Tibial nerve (tissue), 4 donors: ENCODE data around the gene HLA-DPA1. TPM values are rescaled to one million over a fixed set of nuclear protein-coding genes. Genes with fewer than 3 reads are reported as not detected.

Source experiments
- DNase-seq, 2 donors: peaks; one replicate each; pipeline ENCODE4 v3.0.0-alpha.2; 2019; ENCODE audit warnings: low spot score in 2 of 2
- H3K27ac ChIP-seq, 4 donors: fragments of 200-600 bp; sonication (generic) in 3 of 4; one replicate each; pipeline ENCODE4 v1.5.1; 2017 to 2019; ENCODE audit warnings: mild to moderate bottlenecking in 1 of 4
- H3K27me3 ChIP-seq, 2 donors: fragments of 200-600 bp; sonication (generic) in 1 of 2; one replicate each; pipeline versions ENCODE4 v1.5.1 to v1.6.0; 2017 to 2019
- H3K36me3 ChIP-seq, 3 donors: fragments of 200-600 bp; sonication (generic); one replicate each; pipeline ENCODE4 v1.5.1; 2018 to 2019
- H3K4me1 ChIP-seq, 4 donors: fragments of 200-600 bp; sonication (generic) in 3 of 4; one replicate each; pipeline ENCODE4 v1.5.1; 2017 to 2019
- H3K4me3 ChIP-seq, 4 donors: fragments of 200-600 bp; sonication (generic) in 3 of 4; one replicate each; pipeline ENCODE4 v1.5.1; 2017 to 2019; ENCODE audit warnings: mild to moderate bottlenecking in 1 of 4, moderate library complexity in 1 of 4
- H3K9me3 ChIP-seq, 4 donors: fragments of 200-600 bp; sonication (generic) in 3 of 4; one replicate each; pipeline ENCODE4 v1.5.1; 2017 to 2019
- CTCF ChIP-seq, 5 experiments: fragments of 200-600 bp in 3 of 5; fragments of 450-650 bp in 2 of 5; sonication (generic) in 3 of 5; IDR thresholded peaks; one replicate each; pipeline ENCODE4 v1.5.1; 2016 to 2019; ENCODE audit warnings: antibody characterized with exemption in 5 of 5, mild to moderate bottlenecking in 3 of 5, moderate library complexity in 2 of 5
- EP300 ChIP-seq, 2 donors: sonication (generic); formaldehyde crosslinking; IDR thresholded peaks; one replicate each; pipeline ENCODE4 v1.6.1; 2017; ENCODE audit warnings: antibody characterized with exemption in 2 of 2, mild to moderate bottlenecking in 1 of 2
- POLR2A ChIP-seq, 2 donors: fragments of 450-650 bp; IDR thresholded peaks; one replicate each; pipeline ENCODE4 v1.6.1; 2017; ENCODE audit warnings: antibody characterized with exemption in 2 of 2, mild to moderate bottlenecking in 2 of 2, moderate library complexity in 2 of 2
- WGBS, 2 donors: methylation state at CpG; one replicate each; pipeline ENCODE4 v1.1.5; 2018; 5-methylcytosine and 5-hydroxymethylcytosine counted together
- total RNA-seq, 4 donors: library from RNA; depleted of rRNA; stranded (reverse); fragments of >200 nt; gene quantifications; one replicate each; pipeline ENCODE4 v1.1.0, GENCODE V29; 2016

The HLA-DPA1 gene
- 100 to 1,000 TPM in 2 of 4 donors, 10 to 100 TPM in 2; 39.8 to 179 (median 109) TPM for total RNA-seq

GRCh38 chr6:33073431-33073871 is at the start of gene HLA-DPA1:
Gene HLA-DPA1 (minus strand): TSS chr6:33073649.
- H3K36me3 ChIP-seq = peaks cover 0 to 10% (median 10%) of the 10 kb centered on the region in 3 donors
- H3K9me3 ChIP-seq = no peaks in the 10 kb centered on the region
- peak within 1 kb of the TSS; percentile 30 to 84 (median 52) for H3K27ac ChIP-seq
- 50 to 62% methylated on average over 8 of the region's 8 CpGs for WGBS, 2 donors
- peak in 1 of 2 donors; percentile 40 for DNase-seq
- H3K27me3 ChIP-seq = no peaks in the 10 kb centered on the region
- TF ChIP-seq CTCF (IDR thresholded peaks at IDR 0.05) (no peak), EP300 (IDR thresholded peaks at IDR 0.05) (peak in 1 of 2 donors; percentile 67), POLR2A (IDR thresholded peaks at IDR 0.05) (peak; percentile 60 to 64)
- no peaks in the 10 kb centered on the region for H3K4me1 ChIP-seq
- H3K4me3 ChIP-seq = peak within 1 kb of the TSS; percentile 16 to 34 (median 20)

GRCh38 chr6:33123181-33123580 is 49.7 kb upstream of the HLA-DPA1 start:
- no peak overlapping the region for H3K4me3 ChIP-seq
- H3K27ac ChIP-seq = no peak overlapping the region
- TF ChIP-seq EP300 (IDR thresholded peaks at IDR 0.05) = no peak
- TF ChIP-seq POLR2A (IDR thresholded peaks at IDR 0.05) = no peak
- no peak for TF ChIP-seq CTCF (IDR thresholded peaks at IDR 0.05)
- no peaks in the 10 kb centered on the region for H3K4me1 ChIP-seq
- 77 to 89% methylated on average over 6 of the region's 6 CpGs for WGBS, 2 donors
- peaks cover 0 to 8% (median 0%) of the 10 kb centered on the region in 4 donors for H3K9me3 ChIP-seq
- H3K36me3 ChIP-seq = no peaks in the 10 kb centered on the region
- peaks cover 0 to 3% of the 10 kb centered on the region in 2 donors for H3K27me3 ChIP-seq
- no peak for DNase-seq

GRCh38 chr6:33120001-33120400 is 46.6 kb upstream of the HLA-DPA1 start:
- DNase-seq = no peak
- Histone ChIP-seq H3K27me3 (peaks cover 0 to 26% of the 10 kb centered on the region in 2 donors), H3K4me3 (no peak overlapping the region), H3K9me3 (peaks cover 0 to 8% (median 0%) of the 10 kb centered on the region in 4 donors), H3K4me1 (peaks cover 0 to 7% (median 0%) of the 10 kb centered on the region in 4 donors), H3K27ac (no peak overlapping the region), H3K36me3 (no peaks in the 10 kb centered on the region)
- TF ChIP-seq EP300 (IDR thresholded peaks at IDR 0.05) (no peak), POLR2A (IDR thresholded peaks at IDR 0.05) (no peak), CTCF (IDR thresholded peaks at IDR 0.05) (no peak)
- 36 to 42% methylated on average over 3 of the region's 3 CpGs for WGBS, 2 donors

GRCh38 chr6:33118525-33119123 is 45.2 kb upstream of the HLA-DPA1 start:
- Histone ChIP-seq H3K27me3 (peaks cover 0 to 38% of the 10 kb centered on the region in 2 donors), H3K9me3 (peaks cover 0 to under 1% (median 0%) of the 10 kb centered on the region in 4 donors), H3K27ac (no peak overlapping the region), H3K4me1 (peaks cover 0 to 7% (median 2%) of the 10 kb centered on the region in 4 donors), H3K36me3 (no peaks in the 10 kb centered on the region), H3K4me3 (no peak overlapping the region)
- peak in 1 of 2 donors; percentile 73 for DNase-seq
- TF ChIP-seq EP300 (IDR thresholded peaks at IDR 0.05) (no peak), CTCF (IDR thresholded peaks at IDR 0.05) (peak; percentile 77 to 86 (median 82)), POLR2A (IDR thresholded peaks at IDR 0.05) (no peak)
- WGBS, 2 donors = 0% methylated on average over 3 of the region's 3 CpGs

GRCh38 chr6:33117811-33118277 is 44.4 kb upstream of the HLA-DPA1 start:
- WGBS, 2 donors = 15 to 17% methylated on average over 9 of the region's 9 CpGs

More at GRCh38 chr6:33117811-33118277, 44.4 kb upstream of the HLA-DPA1 start:
- no peak overlapping the region for H3K4me3 ChIP-seq
- DNase-seq = no peak
- no peak overlapping the region for H3K27ac ChIP-seq
- no peak for TF ChIP-seq POLR2A (IDR thresholded peaks at IDR 0.05)
- TF ChIP-seq EP300 (IDR thresholded peaks at IDR 0.05) = no peak
- no peak for TF ChIP-seq CTCF (IDR thresholded peaks at IDR 0.05)
- H3K27me3 ChIP-seq = peaks cover 0 to 44% of the 10 kb centered on the region in 2 donors
- no peaks in the 10 kb centered on the region for H3K9me3 ChIP-seq
- no peaks in the 10 kb centered on the region for H3K36me3 ChIP-seq
- peaks cover 0 to 7% (median 2%) of the 10 kb centered on the region in 4 donors for H3K4me1 ChIP-seq
